Measurements from ENCODE around the gene DYNC1H1. TPM values are rescaled to one million over a fixed set of nuclear protein-coding genes. Genes with fewer than 3 reads are reported as not detected.
A peak's percentile ranks its signal among the peaks of the same experiment; 100 is the strongest.

Gene DYNC1H1
- total RNA-seq, 1 experiment from 2014 or later = 438 TPM

DNA sequence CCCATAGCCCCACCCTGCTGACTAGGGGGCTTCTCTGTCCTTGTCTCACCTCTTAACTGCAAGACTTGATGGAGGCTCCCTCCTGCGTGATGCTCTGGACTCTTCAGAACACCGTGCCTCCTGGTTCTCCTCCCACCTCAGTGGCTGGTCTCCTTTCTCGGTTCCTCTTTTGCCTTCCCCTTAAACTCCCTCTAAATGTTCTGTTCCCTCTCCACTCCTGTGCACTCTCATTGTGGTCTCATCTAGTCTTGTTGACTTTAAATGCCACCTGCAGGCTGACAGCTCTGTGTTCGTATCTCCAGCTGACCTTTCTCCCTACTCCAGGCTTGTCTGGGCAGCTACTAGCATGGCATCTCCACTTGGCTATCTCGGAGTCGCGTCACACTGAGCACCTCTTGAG is 28.3 kb downstream of the DYNC1H1 start:
- no peak for ATAC-seq
- no peaks in the 10 kb centered on the region for H3K27me3 Mint-ChIP-seq (ENCODE audit: low read depth)
- H3K4me1 Mint-ChIP-seq = no peaks in the 10 kb centered on the region
- no peak for DNase-seq (ENCODE audit: low spot score)
- peaks cover 79% of the 10 kb centered on the region for H3K36me3 Mint-ChIP-seq
- ChIA-PET CTCF (interaction anchor here (0.8 kb wide), 1 partner anchor 321 kb away, joined by 3 read pairs; no protein-coding TSS in a partner anchor), POLR2A (interaction anchor here (0.6 kb wide), 1 partner anchor 85 kb away, joined by 3 read pairs; no protein-coding TSS in a partner anchor)
- TF ChIP-seq ELF4 (CRISPR knock-in tag; IDR thresholded peaks at IDR 0.05; ENCODE audit: low read depth) (no peak), ZNF671 (CRISPR knock-in tag; IDR thresholded peaks at IDR 0.05) (no peak)
- TF ChIP-seq, protein P1, sequence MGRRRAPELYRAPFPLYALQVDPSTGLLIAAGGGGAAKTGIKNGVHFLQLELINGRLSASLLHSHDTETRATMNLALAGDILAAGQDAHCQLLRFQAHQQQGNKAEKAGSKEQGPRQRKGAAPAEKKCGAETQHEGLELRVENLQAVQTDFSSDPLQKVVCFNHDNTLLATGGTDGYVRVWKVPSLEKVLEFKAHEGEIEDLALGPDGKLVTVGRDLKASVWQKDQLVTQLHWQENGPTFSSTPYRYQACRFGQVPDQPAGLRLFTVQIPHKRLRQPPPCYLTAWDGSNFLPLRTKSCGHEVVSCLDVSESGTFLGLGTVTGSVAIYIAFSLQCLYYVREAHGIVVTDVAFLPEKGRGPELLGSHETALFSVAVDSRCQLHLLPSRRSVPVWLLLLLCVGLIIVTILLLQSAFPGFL (CRISPR knock-in tag; IDR thresholded peaks at IDR 0.05; ENCODE audit: borderline replicate concordance) = no peak
- peak overlapping the region; percentile 43; the same call in 1 of the 2 replicates for H3K27ac Mint-ChIP-seq
- no peaks in the 10 kb centered on the region for H3K9me3 Mint-ChIP-seq
- H3K4me3 Mint-ChIP-seq = no peak overlapping the region

DNA sequence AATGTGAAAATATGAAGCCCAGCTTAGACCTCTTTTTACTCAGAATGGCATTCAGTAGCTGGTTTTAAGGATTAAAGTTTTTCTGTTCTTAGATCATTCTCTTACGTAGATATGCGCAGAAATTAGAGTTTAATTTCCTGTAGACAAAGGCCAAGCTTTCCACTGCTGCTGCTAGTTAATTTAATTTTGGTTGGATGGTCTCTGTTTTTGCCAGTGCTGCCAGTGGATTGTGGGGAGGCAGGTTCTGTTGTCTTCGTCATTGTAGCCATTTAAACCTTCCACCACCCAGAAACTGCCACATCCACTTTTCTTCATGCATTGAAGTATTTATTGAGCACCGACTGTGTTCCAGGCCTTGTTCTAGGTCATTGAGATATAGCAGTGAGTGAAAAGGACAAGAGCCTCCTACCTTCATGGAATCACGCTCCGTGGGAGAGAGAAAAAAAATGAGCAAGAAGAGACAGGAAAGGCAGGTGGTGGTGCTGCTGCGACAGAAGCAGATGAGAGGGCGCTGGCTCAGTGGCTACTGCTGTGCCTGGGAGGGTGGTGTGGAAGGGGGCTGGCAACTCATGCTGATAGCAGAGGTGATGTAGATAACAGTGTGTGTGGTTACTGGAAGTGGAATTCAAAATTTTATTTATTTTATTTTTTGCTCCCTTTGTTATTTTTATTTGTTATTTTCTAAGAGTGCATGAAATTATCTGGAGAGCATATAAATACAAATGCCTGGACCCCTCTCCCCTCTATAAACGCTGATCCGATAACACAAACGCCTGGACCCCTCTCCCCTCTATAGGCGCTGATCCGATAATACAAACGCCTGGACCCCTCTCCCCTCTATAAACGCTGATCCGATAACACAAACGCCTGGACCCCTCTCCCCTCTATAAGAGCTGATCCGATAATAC is 33.3 kb downstream of the DYNC1H1 start:
- Mint-ChIP-seq H3K4me1 (no peaks in the 10 kb centered on the region), H3K27me3 (ENCODE audit: low read depth) (no peaks in the 10 kb centered on the region), H3K27ac (no peak overlapping the region), H3K36me3 (peaks cover 86% of the 10 kb centered on the region), H3K9me3 (no peaks in the 10 kb centered on the region), H3K4me3 (no peak overlapping the region)
- ChIA-PET POLR2A (no interaction called here), CTCF (no interaction called here)
- TF ChIP-seq, protein P2, sequence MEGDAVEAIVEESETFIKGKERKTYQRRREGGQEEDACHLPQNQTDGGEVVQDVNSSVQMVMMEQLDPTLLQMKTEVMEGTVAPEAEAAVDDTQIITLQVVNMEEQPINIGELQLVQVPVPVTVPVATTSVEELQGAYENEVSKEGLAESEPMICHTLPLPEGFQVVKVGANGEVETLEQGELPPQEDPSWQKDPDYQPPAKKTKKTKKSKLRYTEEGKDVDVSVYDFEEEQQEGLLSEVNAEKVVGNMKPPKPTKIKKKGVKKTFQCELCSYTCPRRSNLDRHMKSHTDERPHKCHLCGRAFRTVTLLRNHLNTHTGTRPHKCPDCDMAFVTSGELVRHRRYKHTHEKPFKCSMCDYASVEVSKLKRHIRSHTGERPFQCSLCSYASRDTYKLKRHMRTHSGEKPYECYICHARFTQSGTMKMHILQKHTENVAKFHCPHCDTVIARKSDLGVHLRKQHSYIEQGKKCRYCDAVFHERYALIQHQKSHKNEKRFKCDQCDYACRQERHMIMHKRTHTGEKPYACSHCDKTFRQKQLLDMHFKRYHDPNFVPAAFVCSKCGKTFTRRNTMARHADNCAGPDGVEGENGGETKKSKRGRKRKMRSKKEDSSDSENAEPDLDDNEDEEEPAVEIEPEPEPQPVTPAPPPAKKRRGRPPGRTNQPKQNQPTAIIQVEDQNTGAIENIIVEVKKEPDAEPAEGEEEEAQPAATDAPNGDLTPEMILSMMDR (IDR thresholded peaks at IDR 0.05) = no peak
- TF ChIP-seq NR1H2 (CRISPR knock-in tag; IDR thresholded peaks at IDR 0.05) = no peak
- TF ChIP-seq, protein P3, sequence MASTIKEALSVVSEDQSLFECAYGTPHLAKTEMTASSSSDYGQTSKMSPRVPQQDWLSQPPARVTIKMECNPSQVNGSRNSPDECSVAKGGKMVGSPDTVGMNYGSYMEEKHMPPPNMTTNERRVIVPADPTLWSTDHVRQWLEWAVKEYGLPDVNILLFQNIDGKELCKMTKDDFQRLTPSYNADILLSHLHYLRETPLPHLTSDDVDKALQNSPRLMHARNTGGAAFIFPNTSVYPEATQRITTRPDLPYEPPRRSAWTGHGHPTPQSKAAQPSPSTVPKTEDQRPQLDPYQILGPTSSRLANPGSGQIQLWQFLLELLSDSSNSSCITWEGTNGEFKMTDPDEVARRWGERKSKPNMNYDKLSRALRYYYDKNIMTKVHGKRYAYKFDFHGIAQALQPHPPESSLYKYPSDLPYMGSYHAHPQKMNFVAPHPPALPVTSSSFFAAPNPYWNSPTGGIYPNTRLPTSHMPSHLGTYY (CRISPR knock-in tag; IDR thresholded peaks at IDR 0.05) = no peak
- no peak for TF ChIP-seq RELA (CRISPR knock-in tag; IDR thresholded peaks at IDR 0.05; ENCODE audit: borderline replicate concordance)
- TF ChIP-seq TCF7 (CRISPR knock-in tag; IDR thresholded peaks at IDR 0.05; ENCODE audit: low read depth) = no peak
- no peak for TF ChIP-seq ZBTB21 (CRISPR knock-in tag; IDR thresholded peaks at IDR 0.05; ENCODE audit: borderline replicate concordance)
- no peak for TF ChIP-seq ZNF263 (CRISPR knock-in tag; IDR thresholded peaks at IDR 0.05; ENCODE audit: low read depth)
- no peak for TF ChIP-seq GABPB1 (CRISPR knock-in tag; IDR thresholded peaks at IDR 0.05)
- no peak for TF ChIP-seq STAT6 (CRISPR knock-in tag; conservative IDR thresholded peaks at IDR 0.05; ENCODE audit: low read depth)
- no peak for TF ChIP-seq FOXP1 (CRISPR knock-in tag; IDR thresholded peaks at IDR 0.05; ENCODE audit: borderline replicate concordance)
- TF ChIP-seq SMAD4 (CRISPR knock-in tag; IDR thresholded peaks at IDR 0.05) = no peak
- TF ChIP-seq FOXJ3 (CRISPR knock-in tag; IDR thresholded peaks at IDR 0.05; ENCODE audit: borderline replicate concordance) = no peak
- ATAC-seq = no peak
- DNase-seq (ENCODE audit: low spot score) = no peak
